HepG2 (cell line): ENCODE data around the gene AAMP. TPM values are rescaled to one million over a fixed set of nuclear protein-coding genes. Genes with fewer than 3 reads are reported as not detected.

Experiments
- ATAD3A ChIP-seq: sonication (generic); formaldehyde crosslinking; IDR thresholded peaks from 2 replicates; pipeline ENCODE4 v1.4.0; 2020; ENCODE audit warnings: missing genetic modification reagents
- BRCA1 ChIP-seq: sonication (generic); formaldehyde crosslinking; IDR thresholded peaks from 2 replicates; pipeline ENCODE4 v1.4.0; 2020; ENCODE audit warnings: missing genetic modification reagents
- GATAD2A ChIP-seq: IDR thresholded peaks from 2 replicates; pipeline ENCODE4 v1.6.1; 2016
- NCOA2 ChIP-seq: sonication (generic); formaldehyde crosslinking; IDR thresholded peaks from 2 replicates; pipeline ENCODE4 v1.8.0; 2022; ENCODE audit warnings: inconsistent platforms
- NKX3-1 ChIP-seq: sonication (generic); formaldehyde crosslinking; IDR thresholded peaks from 2 replicates; pipeline ENCODE4 v1.5.0; 2020; ENCODE audit warnings: missing genetic modification reagents
- SMYD3 ChIP-seq: sonication (generic); formaldehyde crosslinking; IDR thresholded peaks from 2 replicates; pipeline ENCODE4 v1.8.1; 2023; ENCODE audit warnings: mild to moderate bottlenecking, missing genetic modification reagents
- SRSF1 ChIP-seq: fragments of 200-400 bp; formaldehyde crosslinking; optimal IDR thresholded peaks from 2 replicates; pipeline ENCODE3; 2017; ENCODE audit warnings: mild to moderate bottlenecking, low read depth, low read length, moderate library complexity
- TAF15 ChIP-seq: fragments of 200-400 bp; formaldehyde crosslinking; IDR thresholded peaks from one replicate; pipeline ENCODE4 v1.6.1; 2018; ENCODE audit warnings: mild to moderate bottlenecking, low read depth, low read length; ENCODE audit not compliant: poor library complexity, severe bottlenecking
- ZFY ChIP-seq: sonication (generic); formaldehyde crosslinking; IDR thresholded peaks from 2 replicates; pipeline ENCODE4 v1.4.0; 2020; ENCODE audit warnings: missing genetic modification reagents
- ZNF652 ChIP-seq: IDR thresholded peaks from 2 replicates; pipeline ENCODE4 v1.6.1; 2016; ENCODE audit warnings: low read depth, borderline replicate concordance
- polyA plus RNA-seq, 8 experiments: library from polyadenylated mRNA; depleted of rRNA in 3 of 8; stranded (reverse) in 7 of 8; unstranded in 1 of 8; fragments of >200 nt; fragmentation: Illumina TruSeq in 4 of 8; extraction: Trizol in 4 of 8; gene quantifications; 2 replicates each; pipeline versions ENCODE4 v1.2.1 to v1.2.3, GENCODE V29; 2011 to 2016; ENCODE audit warnings: low read depth in 4 of 8, missing spikeins in 1 of 8, mixed read lengths in 1 of 8; ENCODE audit not compliant: insufficient read depth in 1 of 8
- total RNA-seq, 5 experiments: library from RNA; depleted of rRNA; stranded (reverse); fragments of >200 nt; fragmentation: Illumina TruSeq; extraction: Trizol; gene quantifications; 2 replicates each; pipeline ENCODE4 v1.2.3, GENCODE V29; 2016; ENCODE audit warnings: low read depth in 1 of 5
- TF ChIP-seq, protein P1 (sequence below): sonication (generic); formaldehyde crosslinking; IDR thresholded peaks from 2 replicates; pipeline ENCODE4 v1.4.0; 2020; ENCODE audit warnings: mild to moderate bottlenecking, missing genetic modification reagents
- TF ChIP-seq, protein P2 (sequence below): IDR thresholded peaks from 2 replicates; pipeline ENCODE4 v1.6.1; 2016
- TF ChIP-seq, protein P3 (sequence below): sonication (generic); formaldehyde crosslinking; IDR thresholded peaks from 2 replicates; pipeline ENCODE4 v1.4.0; 2020; ENCODE audit warnings: missing genetic modification reagents
- TF ChIP-seq, protein P4 (sequence below): sonication (generic); formaldehyde crosslinking; IDR thresholded peaks from 2 replicates; pipeline ENCODE4 v1.8.1; 2023; ENCODE audit warnings: mild to moderate bottlenecking, moderate library complexity, missing genetic modification reagents
- TF ChIP-seq, protein P5 (sequence below), 2 experiments: sonication (generic) in 1 of 2; formaldehyde crosslinking in 1 of 2; IDR thresholded peaks; 2 replicates each; pipeline versions ENCODE4 v1.6.1 to v1.9.0; 2014 to 2022; ENCODE audit warnings: antibody characterized with exemption in 1 of 2, borderline replicate concordance in 1 of 2, inconsistent platforms in 1 of 2, low read depth in 1 of 2, missing genetic modification reagents in 1 of 2

AAMP gene
- total and polyA plus RNA-seq, 2 of the 13 experiments (the other 11 are each of a cell fraction or from before 2014, with no cell fraction given) = 110 to 186 TPM

DNA sequence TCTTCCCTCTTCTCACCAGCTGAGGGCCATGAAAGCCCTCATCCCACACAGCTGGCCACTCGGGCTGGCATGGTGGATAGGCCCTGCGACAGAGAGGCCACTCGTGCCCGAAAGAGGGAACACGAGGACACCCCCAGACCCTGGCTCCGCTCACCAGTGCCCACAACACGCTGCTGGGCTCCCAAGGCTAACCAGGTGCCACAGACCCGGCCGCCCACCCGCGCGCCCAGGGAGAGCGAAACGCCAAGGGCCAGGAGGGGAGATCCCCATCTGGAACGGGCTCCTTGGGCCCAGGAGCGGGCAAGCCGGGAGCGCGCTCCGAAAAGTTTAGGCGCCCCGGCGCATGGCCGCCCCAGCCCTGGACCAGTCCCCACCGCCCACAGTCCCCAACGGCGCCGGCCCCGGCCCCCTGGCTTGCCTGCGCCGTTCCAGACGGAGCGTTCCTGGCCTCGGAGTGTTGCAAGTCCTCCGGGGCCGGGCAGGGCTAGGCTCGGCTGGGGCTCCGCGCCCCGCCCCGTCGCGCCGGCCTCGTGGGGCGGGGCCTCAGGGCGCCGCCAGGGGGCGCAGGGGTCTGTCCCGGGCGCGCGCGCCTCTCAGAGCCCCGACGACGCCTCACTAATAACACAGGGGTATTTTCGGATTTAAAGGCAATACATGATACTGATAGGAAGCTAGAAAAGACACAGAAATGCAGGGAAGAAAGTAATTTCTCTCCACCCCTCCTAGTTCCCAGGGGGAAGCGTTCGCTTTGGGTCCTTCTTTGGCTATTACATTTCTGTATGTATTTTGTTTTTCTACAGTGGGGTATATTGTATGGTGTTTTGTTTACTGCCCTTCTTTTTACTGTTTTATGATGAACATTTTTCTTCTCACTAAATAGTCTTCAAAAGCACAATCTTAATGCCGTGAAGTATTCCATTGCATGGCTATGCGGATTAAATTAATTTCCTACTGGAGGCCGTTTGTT lies 22.4 kb upstream of the AAMP start, which contains the start of gene TMBIM1 (continued):
- TF ChIP-seq SRSF1 (peak; percentile 76), NCOA2 (CRISPR knock-in tag) (no peak), NKX3-1 (CRISPR knock-in tag) (peak; percentile 48; the same call in 1 of the 2 replicates), ZNF652 (CRISPR knock-in tag) (no peak), ATAD3A (CRISPR knock-in tag) (no peak), GATAD2A (CRISPR knock-in tag) (no peak), ZFY (CRISPR knock-in tag) (peak; percentile 87), BRCA1 (CRISPR knock-in tag) (no peak), TAF15 (no peak), SMYD3 (no peak)
- TF ChIP-seq, protein P1, sequence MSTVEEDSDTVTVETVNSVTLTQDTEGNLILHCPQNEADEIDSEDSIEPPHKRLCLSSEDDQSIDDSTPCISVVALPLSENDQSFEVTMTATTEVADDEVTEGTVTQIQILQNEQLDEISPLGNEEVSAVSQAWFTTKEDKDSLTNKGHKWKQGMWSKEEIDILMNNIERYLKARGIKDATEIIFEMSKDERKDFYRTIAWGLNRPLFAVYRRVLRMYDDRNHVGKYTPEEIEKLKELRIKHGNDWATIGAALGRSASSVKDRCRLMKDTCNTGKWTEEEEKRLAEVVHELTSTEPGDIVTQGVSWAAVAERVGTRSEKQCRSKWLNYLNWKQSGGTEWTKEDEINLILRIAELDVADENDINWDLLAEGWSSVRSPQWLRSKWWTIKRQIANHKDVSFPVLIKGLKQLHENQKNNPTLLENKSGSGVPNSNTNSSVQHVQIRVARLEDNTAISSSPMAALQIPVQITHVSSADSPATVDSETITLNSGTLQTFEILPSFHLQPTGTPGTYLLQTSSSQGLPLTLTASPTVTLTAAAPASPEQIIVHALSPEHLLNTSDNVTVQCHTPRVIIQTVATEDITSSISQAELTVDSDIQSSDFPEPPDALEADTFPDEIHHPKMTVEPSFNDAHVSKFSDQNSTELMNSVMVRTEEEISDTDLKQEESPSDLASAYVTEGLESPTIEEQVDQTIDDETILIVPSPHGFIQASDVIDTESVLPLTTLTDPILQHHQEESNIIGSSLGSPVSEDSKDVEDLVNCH (CRISPR knock-in tag) = no peak
- TF ChIP-seq, protein P2, sequence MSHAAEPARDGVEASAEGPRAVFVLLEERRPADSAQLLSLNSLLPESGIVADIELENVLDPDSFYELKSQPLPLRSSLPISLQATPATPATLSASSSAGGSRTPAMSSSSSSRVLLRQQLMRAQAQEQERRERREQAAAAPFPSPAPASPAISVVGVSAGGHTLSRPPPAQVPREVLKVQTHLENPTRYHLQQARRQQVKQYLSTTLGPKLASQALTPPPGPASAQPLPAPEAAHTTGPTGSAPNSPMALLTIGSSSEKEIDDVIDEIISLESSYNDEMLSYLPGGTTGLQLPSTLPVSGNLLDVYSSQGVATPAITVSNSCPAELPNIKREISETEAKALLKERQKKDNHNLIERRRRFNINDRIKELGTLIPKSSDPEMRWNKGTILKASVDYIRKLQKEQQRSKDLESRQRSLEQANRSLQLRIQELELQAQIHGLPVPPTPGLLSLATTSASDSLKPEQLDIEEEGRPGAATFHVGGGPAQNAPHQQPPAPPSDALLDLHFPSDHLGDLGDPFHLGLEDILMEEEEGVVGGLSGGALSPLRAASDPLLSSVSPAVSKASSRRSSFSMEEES (CRISPR knock-in tag) = peak; percentile 45; the same call in 1 of the 2 replicates
- TF ChIP-seq, protein P3, sequence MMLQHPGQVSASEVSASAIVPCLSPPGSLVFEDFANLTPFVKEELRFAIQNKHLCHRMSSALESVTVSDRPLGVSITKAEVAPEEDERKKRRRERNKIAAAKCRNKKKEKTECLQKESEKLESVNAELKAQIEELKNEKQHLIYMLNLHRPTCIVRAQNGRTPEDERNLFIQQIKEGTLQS (CRISPR knock-in tag) = no peak; the same call in none of the 2 replicates
- TF ChIP-seq, protein P4, sequence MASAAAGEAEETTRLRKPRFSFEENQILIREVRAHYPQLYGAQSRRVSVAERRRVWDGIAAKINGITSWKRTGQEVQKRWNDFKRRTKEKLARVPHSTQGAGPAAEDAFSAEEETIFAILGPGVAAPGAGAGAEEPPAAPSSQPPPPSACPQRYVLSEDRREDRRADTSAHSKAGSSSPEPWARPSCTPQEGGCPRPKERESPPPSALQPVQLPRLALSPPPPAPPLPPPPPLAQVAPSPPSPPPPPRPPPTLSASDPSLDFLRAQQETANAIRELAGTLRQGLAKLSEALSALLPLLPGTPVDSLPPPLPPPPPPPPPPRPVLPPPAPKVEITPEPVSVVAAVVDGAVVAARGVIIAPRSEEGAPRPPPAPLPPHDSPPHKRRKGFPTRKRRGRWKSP (CRISPR knock-in tag) = 0 out of 2 replicates have a peak, but pooled peaks have one; percentile 57
- TF ChIP-seq, protein P5, sequence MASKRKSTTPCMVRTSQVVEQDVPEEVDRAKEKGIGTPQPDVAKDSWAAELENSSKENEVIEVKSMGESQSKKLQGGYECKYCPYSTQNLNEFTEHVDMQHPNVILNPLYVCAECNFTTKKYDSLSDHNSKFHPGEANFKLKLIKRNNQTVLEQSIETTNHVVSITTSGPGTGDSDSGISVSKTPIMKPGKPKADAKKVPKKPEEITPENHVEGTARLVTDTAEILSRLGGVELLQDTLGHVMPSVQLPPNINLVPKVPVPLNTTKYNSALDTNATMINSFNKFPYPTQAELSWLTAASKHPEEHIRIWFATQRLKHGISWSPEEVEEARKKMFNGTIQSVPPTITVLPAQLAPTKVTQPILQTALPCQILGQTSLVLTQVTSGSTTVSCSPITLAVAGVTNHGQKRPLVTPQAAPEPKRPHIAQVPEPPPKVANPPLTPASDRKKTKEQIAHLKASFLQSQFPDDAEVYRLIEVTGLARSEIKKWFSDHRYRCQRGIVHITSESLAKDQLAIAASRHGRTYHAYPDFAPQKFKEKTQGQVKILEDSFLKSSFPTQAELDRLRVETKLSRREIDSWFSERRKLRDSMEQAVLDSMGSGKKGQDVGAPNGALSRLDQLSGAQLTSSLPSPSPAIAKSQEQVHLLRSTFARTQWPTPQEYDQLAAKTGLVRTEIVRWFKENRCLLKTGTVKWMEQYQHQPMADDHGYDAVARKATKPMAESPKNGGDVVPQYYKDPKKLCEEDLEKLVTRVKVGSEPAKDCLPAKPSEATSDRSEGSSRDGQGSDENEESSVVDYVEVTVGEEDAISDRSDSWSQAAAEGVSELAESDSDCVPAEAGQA (IDR thresholded peaks at IDR 0.05; ENCODE audit: low read depth) = no peak
- TF ChIP-seq, protein P5 (CRISPR knock-in tag; IDR thresholded peaks at IDR 0.05; ENCODE audit: borderline replicate concordance) = peak; percentile 30; the same call in 1 of the 2 replicates
